K562 (cell line): Measurements from ENCODE around the gene GUK1. TPM values are rescaled to one million over a fixed set of nuclear protein-coding genes. Genes with fewer than 3 reads are reported as not detected.

Experiments used
- ATF3 ChIP-seq, 2 experiments: fragments of 450-650 bp in 1 of 2; sonication (generic) in 1 of 2; formaldehyde crosslinking in 1 of 2; IDR thresholded peaks in 1 of 2; conservative IDR thresholded peaks in 1 of 2; 2 replicates each; pipeline versions ENCODE4 v1.6.1 to v1.8.1; 2016 to 2023; ENCODE audit warnings: mild to moderate bottlenecking in 2 of 2, moderate library complexity in 2 of 2, inconsistent platforms in 1 of 2, missing genetic modification reagents in 1 of 2
- BCLAF1 ChIP-seq, 2 experiments: fragments of 450-650 bp in 1 of 2; IDR thresholded peaks; 2 replicates each; pipeline ENCODE4 v1.6.1; 2011 to 2017; ENCODE audit warnings: low read depth in 2 of 2, antibody characterized with exemption in 1 of 2, borderline replicate concordance in 1 of 2, low read length in 1 of 2, mild to moderate bottlenecking in 1 of 2, mixed read lengths in 1 of 2; ENCODE audit not compliant: control insufficient read depth in 1 of 2
- CTBP1 ChIP-seq: fragments of 450-650 bp; IDR thresholded peaks from 2 replicates; pipeline ENCODE4 v1.6.1; 2016; ENCODE audit warnings: borderline replicate concordance
- E2F4 ChIP-seq: sonication (generic); formaldehyde crosslinking; IDR thresholded peaks from 2 replicates; pipeline ENCODE4 v1.8.0; 2022; ENCODE audit warnings: mild to moderate bottlenecking, low read depth, missing genetic modification reagents
- FOXJ3 ChIP-seq: sonication (generic); formaldehyde crosslinking; IDR thresholded peaks from 2 replicates; pipeline ENCODE4 v1.4.0; 2020; ENCODE audit warnings: mild to moderate bottlenecking, missing genetic modification reagents
- HCFC1 ChIP-seq: IDR thresholded peaks from 2 replicates; pipeline ENCODE4 v1.6.1; 2012; ENCODE audit warnings: low read depth, low read length, improper control_type of control experiment
- HDGF ChIP-seq: fragments of 450-650 bp; IDR thresholded peaks from 2 replicates; pipeline ENCODE4 v1.6.1; 2016
- MBD1 ChIP-seq: fragments of 250-450 bp; sonication (Bioruptor Pico); IDR thresholded peaks from 2 replicates; pipeline ENCODE4 v1.8.0; 2022; ENCODE audit warnings: inconsistent platforms
- MBD2 ChIP-seq: sonication (generic); IDR thresholded peaks from 2 replicates; pipeline ENCODE4 v1.6.1; 2016; ENCODE audit warnings: low read depth, borderline replicate concordance
- MLLT1 ChIP-seq, 2 experiments: fragments of 450-650 bp; IDR thresholded peaks; 2 replicates each; pipeline ENCODE4 v1.6.1; 2016
- POLR2A ChIP-seq: fragments of 450-650 bp; conservative IDR thresholded peaks from 2 replicates; pipeline ENCODE4 v1.6.1; 2016
- RBM15 ChIP-seq: fragments of 200-400 bp; formaldehyde crosslinking; IDR thresholded peaks from 2 replicates; pipeline ENCODE4 v1.6.1; 2018; ENCODE audit warnings: mild to moderate bottlenecking, low read length, moderate library complexity; ENCODE audit not compliant: insufficient read depth
- SRSF1 ChIP-seq: fragments of 200-400 bp; formaldehyde crosslinking; IDR thresholded peaks from 2 replicates; pipeline ENCODE4 v1.6.1; 2017; ENCODE audit warnings: mild to moderate bottlenecking, low read depth, low read length, moderate library complexity
- TAF7 ChIP-seq: fragments of 450-650 bp; IDR thresholded peaks from 2 replicates; pipeline ENCODE4 v1.6.1; 2016; ENCODE audit warnings: missing genetic modification characterization, missing compliant biosample characterization
- ZC3H8 ChIP-seq: fragments of 450-650 bp; IDR thresholded peaks from 2 replicates; pipeline ENCODE4 v1.6.1; 2017
- ZNF449 ChIP-seq: fragments of 250-450 bp; sonication (Bioruptor Pico); IDR thresholded peaks from 2 replicates; pipeline ENCODE4 v1.8.0; 2022; ENCODE audit warnings: moderate library complexity, mild to moderate bottlenecking, inconsistent platforms
- ZNF79 ChIP-seq: fragments of 250-450 bp; sonication (Bioruptor Pico); IDR thresholded peaks from 2 replicates; pipeline ENCODE4 v1.4.0; 2020; ENCODE audit warnings: low read depth, mild to moderate bottlenecking, moderate library complexity
- polyA plus RNA-seq, 8 experiments: library from polyadenylated mRNA; depleted of rRNA in 4 of 8; stranded (reverse) in 5 of 8; unstranded in 3 of 8; fragments of >200 nt; fragmentation: Nextera tagmentation in 2 of 8; fragmentation: Illumina TruSeq in 1 of 8; extraction: Ambion mirVana in 2 of 8; extraction: Trizol in 1 of 8; gene quantifications; 2 replicates each; pipeline versions ENCODE4 v1.2.1 to v1.2.3, GENCODE V29; 2011 to 2014; ENCODE audit warnings: inconsistent platforms in 1 of 8, missing spikeins in 1 of 8
- total RNA-seq, 7 experiments: library from RNA; depleted of rRNA in 6 of 7; stranded (reverse); fragments of >200 nt in 6 of 7; fragmentation: Illumina TruSeq in 2 of 7; extraction: Trizol in 2 of 7; gene quantifications; 2 replicates each; pipeline versions ENCODE4 v1.2.1 to v1.2.3, GENCODE V29; 2011 to 2021; ENCODE audit warnings: low replicate concordance in 1 of 7

Gene GUK1
- total and polyA plus RNA-seq, 9 of the 15 experiments (the other 6 are each of a cell fraction or from before 2014, with no cell fraction given): 7.0 to 331 (median 132) TPM

- no peak for TF ChIP-seq BCLAF1 (IDR thresholded peaks at IDR 0.05; ENCODE audit: borderline replicate concordance in 1 of 2, control insufficient read depth in 1 of 2, low read depth in 2 of 2, low read length in 1 of 2)
- TF ChIP-seq MBD2: no peak
- peak; percentile 11 for TF ChIP-seq CTBP1
- no peak for TF ChIP-seq HCFC1
- peak in 1 of 2 experiments; percentile 76; a peak in 1 of 4 replicates for TF ChIP-seq MLLT1 (IDR thresholded peaks at IDR 0.05)
- no peak for TF ChIP-seq ZNF449 (CRISPR knock-in tag)
- no peak for TF ChIP-seq ZC3H8
- TF ChIP-seq TAF7 (tag): no peak
- no peak for TF ChIP-seq MBD1 (CRISPR knock-in tag)
- TF ChIP-seq HDGF: no peak
- no peak for TF ChIP-seq RBM15
- TF ChIP-seq ZNF79 (CRISPR knock-in tag): 0 out of 2 replicates have a peak, but pooled peaks have one; percentile 22
- TF ChIP-seq FOXJ3: no peak
- TF ChIP-seq SRSF1: no peak
- no peak; the same call in 1 of the 2 replicates for TF ChIP-seq ATF3 (IDR thresholded peaks at IDR 0.05)
- 0 out of 2 replicates have a peak, but pooled peaks have one; percentile 10 for TF ChIP-seq ATF3 (CRISPR knock-in tag; conservative IDR thresholded peaks at IDR 0.05)
- TF ChIP-seq POLR2A: no peak
- no peak for TF ChIP-seq E2F4 (CRISPR knock-in tag)
Measured at GRCh38 chr1:228166170-228166936, 26.3 kb downstream of the GUK1 start (continued).
